Vagina (tissue), 2 donors: ENCODE measurements around the gene PTCHD4. TPM values are rescaled to one million over a fixed set of nuclear protein-coding genes. Genes with fewer than 3 reads are reported as not detected.
"Not testable (repeated sequence)": the region's sequence is repeated elsewhere in the genome, so short reads cannot be mapped to it uniquely, and the experiment has no call there.

Source experiments
- DNase-seq, 2 donors: peaks; one replicate each; pipeline ENCODE4 v3.0.0-alpha.2; 2017; ENCODE audit errors: extremely low spot score in 2 of 2
- H3K27ac ChIP-seq: fragments of 200-600 bp; sonication (generic); one replicate; pipeline ENCODE4 v1.5.1; 2019
- H3K27me3 ChIP-seq: fragments of 200-600 bp; sonication (generic); one replicate; pipeline ENCODE4 v1.5.1; 2019
- H3K36me3 ChIP-seq, 2 donors: fragments of 200-600 bp; sonication (generic); one replicate each; pipeline ENCODE4 v1.5.1; 2017 to 2019
- H3K4me1 ChIP-seq: fragments of 200-600 bp; sonication (generic); one replicate; pipeline ENCODE4 v1.5.1; 2019
- H3K4me3 ChIP-seq, 2 donors: fragments of 200-600 bp; sonication (generic); 1 replicate in 1 of 2; 2 replicates in 1 of 2; pipeline ENCODE4 v1.5.1; 2016 to 2019
- H3K9me3 ChIP-seq: fragments of 200-600 bp; sonication (generic); one replicate; pipeline ENCODE4 v1.5.1; 2019
- CTCF ChIP-seq, 3 experiments: fragments of 450-650 bp in 2 of 3; fragments of 200-600 bp in 1 of 3; sonication (generic) in 1 of 3; IDR thresholded peaks; one replicate each; pipeline ENCODE4 v1.5.1; 2017 to 2019; ENCODE audit warnings: antibody characterized with exemption in 3 of 3, mild to moderate bottlenecking in 2 of 3, moderate library complexity in 2 of 3
- POLR2A ChIP-seq, 2 donors: fragments of 450-650 bp; IDR thresholded peaks; one replicate each; pipeline ENCODE4 v1.6.1; 2017; ENCODE audit warnings: antibody characterized with exemption in 2 of 2, mild to moderate bottlenecking in 2 of 2, moderate library complexity in 2 of 2
- POLR2AphosphoS5 ChIP-seq, 2 donors: sonication (generic); formaldehyde crosslinking; IDR thresholded peaks; one replicate each; pipeline ENCODE4 v1.9.0; 2017; ENCODE audit warnings: antibody characterized with exemption in 2 of 2, mild to moderate bottlenecking in 2 of 2, low read depth in 1 of 2; ENCODE audit not compliant: insufficient read depth in 1 of 2
- intact Hi-C: fragments of 100-400 bp; cut with DNase I; formaldehyde crosslinking; loops from one replicate; pipeline ENCODE4 v1.15.1; 2023
- total RNA-seq: library from RNA; depleted of rRNA; stranded (reverse); fragments of >200 nt; gene quantifications from one replicate; pipeline ENCODE4 v1.2.3, GENCODE V29; 2016

The PTCHD4 gene
- total RNA-seq, 1 donor from 2014 or later = not detected

DNA sequence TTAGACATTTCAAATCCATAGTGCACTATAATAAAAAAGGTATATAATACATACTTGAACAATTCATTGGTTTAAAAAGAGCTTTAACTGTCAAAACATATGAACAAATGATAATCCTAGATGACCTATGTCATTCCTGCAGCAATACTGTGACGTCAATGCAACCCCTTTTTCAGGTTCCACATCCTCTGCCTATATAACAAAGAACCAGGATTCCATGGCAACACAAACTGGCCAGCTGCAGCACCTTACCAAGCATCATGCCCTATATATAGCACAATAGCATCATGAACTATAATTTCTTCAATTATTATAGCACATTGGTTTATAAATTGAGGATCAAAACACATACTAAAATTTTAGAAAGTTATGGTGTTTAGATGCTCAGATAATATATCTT lies 578 bp upstream of the PTCHD4 start:
- no peak for DNase-seq
- H3K27me3 ChIP-seq = no peaks in the 10 kb centered on the region
- TF ChIP-seq POLR2AphosphoS5 (IDR thresholded peaks at IDR 0.05; ENCODE audit: insufficient read depth in 1 of 2, low read depth in 1 of 2) = no peak
- no peak for TF ChIP-seq POLR2A (IDR thresholded peaks at IDR 0.05)
- TF ChIP-seq CTCF (IDR thresholded peaks at IDR 0.05) = no peak
- H3K9me3 ChIP-seq = no peaks in the 10 kb centered on the region
- intact Hi-C loops = no loop called here
- no peak overlapping the region for H3K4me3 ChIP-seq
- H3K36me3 ChIP-seq = no peaks in the 10 kb centered on the region
- H3K4me1 ChIP-seq = no peaks in the 10 kb centered on the region
- no peak overlapping the region for H3K27ac ChIP-seq

GRCh38 chr6:48110436-48111142 lies 408 bp downstream of the PTCHD4 start:
- no peak for DNase-seq
- Histone ChIP-seq H3K36me3 (no peaks in the 10 kb centered on the region), H3K4me3 (peak overlapping the region in 1 of 2 donors; percentile 13), H3K27me3 (no peaks in the 10 kb centered on the region), H3K9me3 (no peaks in the 10 kb centered on the region), H3K27ac (no peak overlapping the region), H3K4me1 (no peaks in the 10 kb centered on the region)
- TF ChIP-seq CTCF (IDR thresholded peaks at IDR 0.05) (no peak), POLR2AphosphoS5 (IDR thresholded peaks at IDR 0.05; ENCODE audit: insufficient read depth in 1 of 2, low read depth in 1 of 2) (no peak), POLR2A (IDR thresholded peaks at IDR 0.05) (no peak)
- intact Hi-C loops = no loop called here

- no peaks in the 10 kb centered on the region for H3K27me3 ChIP-seq
- H3K9me3 ChIP-seq = no peaks in the 10 kb centered on the region
- H3K36me3 ChIP-seq = no peaks in the 10 kb centered on the region
- DNase-seq = no peak
- H3K4me1 ChIP-seq = no peaks in the 10 kb centered on the region
- intact Hi-C loops = no loop called here
- peak overlapping the region in 1 of 2 donors; percentile 13 for H3K4me3 ChIP-seq
- H3K27ac ChIP-seq = no peak overlapping the region
- no peak for TF ChIP-seq CTCF (IDR thresholded peaks at IDR 0.05)
- TF ChIP-seq POLR2AphosphoS5 (IDR thresholded peaks at IDR 0.05; ENCODE audit: insufficient read depth in 1 of 2, low read depth in 1 of 2) = no peak
- no peak for TF ChIP-seq POLR2A (IDR thresholded peaks at IDR 0.05)
Measured at GRCh38 chr6:48109944-48110343, 1.1 kb downstream of the PTCHD4 start.

GRCh38 chr6:48102476-48103195 lies 8.4 kb downstream of the PTCHD4 start:
- H3K27me3 ChIP-seq, intact Hi-C loops, H3K36me3 ChIP-seq, H3K27ac ChIP-seq, DNase-seq, H3K9me3 ChIP-seq, H3K4me3 ChIP-seq, H3K4me1 ChIP-seq: not testable (repeated sequence)

DNA sequence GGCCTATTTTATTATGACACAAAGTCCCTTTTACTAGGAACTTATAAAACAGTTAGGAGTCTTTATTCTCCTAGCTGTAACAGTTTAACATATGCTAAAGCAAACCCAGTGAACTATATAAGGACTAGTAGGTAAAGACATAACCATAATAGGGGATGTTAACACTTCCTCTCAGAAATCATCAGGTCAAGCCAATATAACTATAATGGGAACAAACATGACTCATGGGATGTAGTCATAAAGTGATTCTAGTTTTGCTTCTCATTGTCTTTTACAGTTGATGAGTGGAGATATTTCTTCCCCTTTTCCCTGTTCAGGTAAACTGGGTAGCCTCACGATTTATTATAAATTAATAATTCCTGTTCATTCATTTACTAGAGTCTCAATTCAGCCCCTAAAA lies 9.7 kb downstream of the PTCHD4 start:
- Histone ChIP-seq H3K4me3 (no peak overlapping the region), H3K27me3 (no peaks in the 10 kb centered on the region), H3K36me3 (no peaks in the 10 kb centered on the region), H3K9me3 (no peaks in the 10 kb centered on the region), H3K4me1 (no peaks in the 10 kb centered on the region), H3K27ac (no peak overlapping the region)
- no peak for DNase-seq
- no peak for TF ChIP-seq CTCF (IDR thresholded peaks at IDR 0.05)
- intact Hi-C loops = no loop called here
